Renal cortical epithelial cell (primary cell): Measurements from ENCODE around the gene C1QL1. TPM values are rescaled to one million over a fixed set of nuclear protein-coding genes. Genes with fewer than 3 reads are reported as not detected.

Source experiments
- DNase-seq: peaks from one replicate; pipeline ENCODE4 v3.0.0-alpha.2; 2011; ENCODE audit warnings: low read depth
- total RNA-seq: library from RNA; depleted of rRNA; stranded (reverse); fragments of >200 nt; gene quantifications from 2 replicates; pipeline ENCODE4 v1.2.3, GENCODE V29; 2014

The C1QL1 gene
- 0.35 and 0.45 TPM in 2 replicates for total RNA-seq

DNA sequence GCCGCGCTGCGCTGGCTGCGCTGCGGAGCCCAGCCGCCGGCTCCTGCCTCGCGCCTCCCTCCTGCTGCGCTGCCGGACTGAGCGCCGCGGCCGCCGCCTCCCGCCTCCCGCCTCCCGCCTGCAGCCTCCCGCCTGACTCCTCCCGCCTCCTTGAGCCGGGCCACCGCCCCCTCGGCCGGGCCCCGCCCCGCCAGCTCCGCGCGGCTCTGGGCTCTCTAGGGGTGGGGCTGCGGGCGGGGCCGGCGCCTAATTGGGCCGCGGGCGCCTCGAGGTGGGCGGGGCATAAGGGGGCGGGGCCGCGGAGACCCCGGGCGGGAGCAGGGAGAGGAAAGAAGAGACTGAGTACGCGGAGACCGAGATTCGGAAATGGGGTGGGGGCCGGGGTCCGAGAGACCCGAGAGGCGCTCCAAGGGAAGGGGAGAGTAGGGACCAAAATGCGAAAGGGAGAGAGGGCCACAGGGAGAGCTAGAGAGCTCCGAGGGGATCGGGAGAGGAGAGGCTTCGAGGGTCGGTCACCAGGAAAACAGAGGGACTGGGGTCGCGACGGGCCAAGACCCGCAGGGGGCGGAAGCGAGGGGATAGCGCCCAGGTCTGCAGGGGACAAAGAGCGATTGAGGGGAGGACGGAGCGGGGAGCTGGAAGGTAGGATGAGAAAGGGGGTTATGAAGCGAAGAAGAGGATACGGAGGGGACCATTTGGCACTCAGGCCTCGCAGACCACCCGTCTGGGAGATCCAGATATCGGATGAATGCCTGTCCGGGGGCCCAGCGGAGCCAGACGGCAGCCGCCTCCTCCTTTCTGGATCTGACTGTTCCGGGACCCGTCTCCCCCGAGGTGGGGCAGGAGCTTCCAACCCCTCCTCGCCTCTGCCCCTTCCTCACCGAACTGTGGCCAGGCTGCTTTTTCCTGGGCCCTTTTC, at the start of gene C1QL1:
Gene C1QL1, minus strand, starts transcription at position 79 of the 919 bp plus-strand sequence. CDS start 255 bp downstream, outside the sequence.
- DNase-seq: peak; percentile 55

DNA sequence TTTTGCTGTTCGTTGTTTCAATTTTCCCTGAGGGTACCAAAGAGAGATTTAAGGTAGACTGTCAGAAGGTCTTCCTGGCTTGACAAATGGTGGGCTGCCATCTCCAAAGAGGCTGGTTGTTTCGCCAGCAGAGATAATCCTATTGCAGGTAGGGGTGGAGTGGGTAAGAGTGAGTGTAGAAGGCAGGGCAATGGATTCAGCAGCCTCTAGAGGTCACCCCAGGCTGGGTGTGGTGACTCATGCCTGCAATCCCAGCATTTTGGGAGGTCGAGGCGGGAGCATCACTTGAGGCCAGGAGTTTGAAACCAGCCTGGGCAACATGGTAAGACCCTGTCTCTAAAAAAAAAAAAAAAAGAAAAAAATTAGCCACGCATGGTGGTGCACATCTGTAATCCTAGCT, 48.7 kb upstream of the C1QL1 start:
- no peak for DNase-seq

DNA sequence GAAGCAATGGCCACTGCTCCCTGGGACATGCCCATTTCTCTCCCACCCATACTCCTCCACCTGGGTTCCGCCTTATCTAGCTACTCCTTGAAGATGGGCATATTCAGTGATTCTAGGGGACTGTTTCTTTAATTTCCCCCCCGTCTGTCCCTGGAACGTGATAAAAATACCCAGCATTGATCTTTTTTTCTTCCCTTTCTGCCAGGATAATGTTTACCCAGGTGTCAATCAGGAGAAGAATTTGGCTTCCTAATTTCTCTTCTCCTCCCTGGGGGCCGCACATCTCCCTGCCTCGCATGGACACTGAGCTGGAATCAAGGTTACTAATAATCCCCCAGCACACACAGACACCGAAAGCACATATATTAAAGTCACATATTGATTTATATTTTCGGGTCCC, 48.1 kb upstream of the C1QL1 start:
- DNase-seq: no peak

DNA sequence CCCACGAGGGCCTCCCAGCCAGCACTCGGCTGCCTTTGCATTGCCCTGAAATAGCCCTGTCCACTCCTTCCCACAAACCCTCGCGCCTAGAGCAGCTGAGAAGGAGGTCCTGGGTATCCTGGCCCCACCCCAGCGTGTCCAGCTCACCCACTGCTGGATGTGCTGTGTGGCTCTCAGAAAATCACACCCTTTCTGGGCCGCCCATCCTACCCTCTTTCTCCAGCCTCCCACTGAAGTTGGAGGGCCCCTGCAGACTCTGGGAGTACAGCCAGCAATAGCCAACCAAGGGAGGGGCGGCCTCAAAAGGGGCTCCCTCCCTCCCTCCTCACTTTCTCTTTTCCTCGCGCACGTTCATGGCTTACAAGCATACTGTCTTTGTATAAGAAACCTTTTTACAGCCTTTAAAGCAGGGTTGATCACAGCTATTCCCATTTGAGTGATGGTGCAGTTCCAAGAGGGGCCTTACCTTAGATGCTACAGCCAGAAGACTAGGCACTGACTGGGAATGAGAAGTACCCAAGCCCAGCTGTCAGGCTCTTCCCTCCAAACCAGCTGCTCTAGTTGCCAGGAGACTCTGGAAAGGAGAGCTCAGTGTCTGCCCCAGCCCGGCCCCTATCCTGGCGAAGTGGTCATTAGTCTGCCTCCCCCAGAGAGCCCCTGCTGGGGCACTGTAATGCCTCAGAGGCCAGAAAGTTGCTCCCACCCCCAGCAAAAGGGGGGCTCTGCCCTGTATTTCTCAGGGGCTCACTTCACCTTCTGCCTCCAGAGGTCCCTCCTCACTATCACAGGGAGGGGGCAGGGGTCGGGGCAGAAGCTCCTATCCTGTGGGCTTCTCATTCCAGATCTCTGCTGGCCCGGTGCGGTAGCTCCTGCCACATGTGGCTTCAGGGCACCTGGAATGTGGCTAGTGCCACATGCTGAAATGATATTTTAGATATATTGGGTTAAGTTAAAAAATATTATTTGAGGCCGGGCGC, 45.2 kb upstream of the C1QL1 start:
- no peak for DNase-seq

DNA sequence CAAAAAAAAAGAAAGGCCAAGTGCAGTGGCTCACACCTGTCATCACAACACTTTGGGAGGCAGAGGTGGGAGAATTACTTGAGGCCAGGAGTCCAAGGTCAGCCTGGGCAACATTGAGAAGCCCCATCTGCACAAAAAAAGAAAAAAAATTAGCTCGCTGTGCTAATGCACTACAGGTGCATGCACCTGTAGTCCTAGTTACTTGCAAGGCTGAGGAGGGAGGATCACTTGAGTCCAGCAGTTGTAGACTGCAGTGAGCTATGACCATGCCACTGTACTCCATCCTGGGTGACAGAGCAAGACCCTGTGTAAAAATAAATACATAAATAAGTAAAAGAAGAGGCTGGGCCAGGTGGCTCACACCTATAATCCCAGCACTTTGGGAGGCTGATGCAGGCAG, 43.7 kb upstream of the C1QL1 start:
- no peak for DNase-seq

DNA sequence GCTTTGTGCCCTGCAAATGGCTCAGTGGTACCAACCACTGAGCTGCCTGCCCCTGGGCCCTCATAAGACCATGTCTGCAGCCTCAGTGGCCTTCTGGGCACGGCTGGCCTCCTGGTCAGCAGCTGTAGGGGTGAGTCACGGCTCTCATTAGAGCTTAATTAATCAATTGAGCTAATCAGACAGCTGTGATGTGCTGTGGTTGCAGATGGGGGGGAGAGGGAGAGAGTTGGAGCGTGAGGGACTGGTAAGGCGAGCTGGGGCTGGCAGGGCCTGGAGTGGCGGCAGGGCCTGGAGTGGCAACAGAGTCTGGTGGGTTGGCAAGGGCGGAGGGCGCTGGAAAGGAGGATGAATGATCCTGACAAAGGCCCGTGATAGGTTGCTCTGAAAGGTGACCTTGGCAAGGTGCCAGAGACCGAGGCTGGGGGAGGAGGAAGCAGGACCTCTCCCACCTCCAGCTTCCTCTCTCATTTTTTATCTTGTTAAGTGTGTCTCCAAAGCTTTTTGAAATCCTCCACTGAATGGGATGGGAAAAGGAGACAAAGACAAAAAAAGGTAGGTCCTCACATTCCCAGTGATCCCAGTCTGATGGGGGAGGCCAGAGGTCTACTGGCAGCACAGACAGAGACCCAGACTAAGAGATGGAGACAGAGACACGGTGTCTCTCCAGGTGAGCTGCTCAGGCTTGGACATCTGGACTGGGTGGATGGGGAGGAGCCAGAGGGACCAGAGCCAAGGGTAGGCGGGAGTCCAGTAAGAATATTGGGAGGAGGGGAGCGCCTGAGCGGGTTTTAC, 41.8 kb upstream of the C1QL1 start:
- DNase-seq: no peak

DNA sequence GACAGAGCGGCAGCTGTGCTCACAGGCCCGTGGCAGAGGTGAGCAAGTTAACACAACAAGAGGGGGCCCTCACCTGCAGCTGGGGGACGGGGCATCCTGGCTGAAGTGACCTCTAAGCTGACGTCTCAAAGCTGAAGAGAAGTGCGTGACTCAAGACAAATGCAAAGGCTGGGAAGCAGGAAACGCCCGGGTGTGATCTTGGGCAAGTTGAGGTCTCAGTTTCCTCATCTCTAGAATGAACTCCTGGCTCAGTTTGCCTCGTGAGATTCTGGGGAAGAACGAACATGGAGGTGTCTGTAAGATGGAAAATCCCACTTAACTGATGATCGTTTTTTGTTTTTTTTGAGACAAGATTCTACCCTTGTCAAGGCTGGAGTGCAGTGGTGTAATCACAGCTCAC, 40.1 kb upstream of the C1QL1 start:
- DNase-seq: no peak

DNA sequence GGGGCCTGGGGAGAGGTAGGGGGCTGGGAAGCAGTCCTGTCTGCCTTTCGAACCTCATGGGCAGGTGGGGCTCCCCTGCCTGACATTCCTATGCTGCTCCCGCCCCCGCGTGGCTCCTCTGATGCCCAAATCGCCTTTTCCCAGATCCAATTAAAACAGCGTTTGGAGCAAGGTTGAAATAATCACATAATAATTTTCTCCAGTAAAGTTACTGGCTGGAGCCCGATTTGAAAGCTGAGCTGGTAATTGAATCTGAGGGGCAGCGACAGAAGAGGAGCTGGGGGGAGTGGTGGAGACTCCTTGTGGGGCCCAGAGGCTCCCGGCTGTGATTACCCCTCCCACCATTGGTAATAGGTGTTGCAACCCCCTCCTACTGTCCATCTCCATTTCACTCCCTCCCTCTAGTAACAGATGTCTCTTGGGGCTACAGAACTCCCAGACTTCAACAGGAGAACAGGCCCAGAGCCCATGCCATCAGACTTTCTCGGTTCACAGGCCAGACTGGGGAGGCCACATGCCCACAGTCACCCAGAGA, 38.9 kb upstream of the C1QL1 start:
- no peak for DNase-seq

DNA sequence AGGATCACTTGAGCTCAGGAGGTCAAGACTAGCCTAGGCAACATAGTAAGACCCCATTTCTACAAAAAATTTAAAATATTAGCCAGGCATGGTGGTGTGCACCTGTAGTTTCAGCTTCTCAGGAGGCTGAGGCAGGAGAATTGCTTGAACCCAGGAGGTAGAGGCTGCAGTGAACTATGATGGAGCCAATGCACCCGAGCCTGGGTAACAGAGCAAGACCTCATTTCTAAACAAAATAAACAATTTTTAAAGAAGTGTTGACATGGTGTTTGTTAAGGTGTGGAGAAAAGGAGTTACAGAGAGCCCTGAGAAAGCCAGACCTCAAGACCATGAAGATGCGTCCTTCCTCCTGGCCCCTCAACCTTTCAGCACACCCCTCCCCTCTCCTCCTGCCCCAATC, 37.6 kb upstream of the C1QL1 start:
- no peak for DNase-seq

DNA sequence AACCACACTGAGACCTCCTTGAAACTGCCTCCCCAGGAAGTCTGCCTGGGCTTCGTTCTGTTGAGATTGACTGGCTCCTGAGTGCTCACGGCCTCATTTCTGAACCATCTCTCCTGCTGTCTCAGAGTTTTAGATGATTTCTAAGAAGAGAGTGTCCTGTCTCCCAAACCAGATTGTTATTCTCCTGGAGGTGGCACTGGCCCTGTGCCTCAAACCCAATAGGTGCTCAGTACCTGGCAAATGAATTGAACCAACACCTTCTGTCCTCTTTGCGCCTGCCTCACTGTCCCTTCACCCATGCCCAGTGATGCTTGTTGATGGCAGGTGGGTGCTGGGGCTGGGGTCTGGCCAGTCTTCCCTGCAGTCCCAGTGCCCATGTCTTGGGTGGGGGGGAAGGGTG, 36.3 kb upstream of the C1QL1 start:
- no peak for DNase-seq

DNA sequence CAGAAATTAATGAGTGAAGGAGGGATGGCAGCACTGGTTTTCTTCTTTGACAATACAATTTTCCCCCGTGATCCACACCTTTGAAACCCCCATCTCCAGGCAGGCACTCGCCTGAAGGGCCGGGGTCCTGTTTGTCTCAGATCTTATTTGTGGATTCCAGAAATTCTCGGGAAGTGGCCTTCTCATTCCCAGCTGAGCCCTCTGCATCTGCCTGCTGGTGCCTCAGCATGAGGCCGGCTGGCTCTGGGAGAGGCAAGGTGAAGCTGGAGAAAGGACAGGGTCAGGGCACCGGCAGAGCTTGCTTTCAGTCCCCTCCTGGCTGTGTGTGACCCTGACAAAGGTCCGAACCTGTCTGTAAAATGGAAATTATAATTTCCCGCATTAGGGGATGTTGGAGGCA, 35.8 kb upstream of the C1QL1 start:
- DNase-seq: no peak

DNA sequence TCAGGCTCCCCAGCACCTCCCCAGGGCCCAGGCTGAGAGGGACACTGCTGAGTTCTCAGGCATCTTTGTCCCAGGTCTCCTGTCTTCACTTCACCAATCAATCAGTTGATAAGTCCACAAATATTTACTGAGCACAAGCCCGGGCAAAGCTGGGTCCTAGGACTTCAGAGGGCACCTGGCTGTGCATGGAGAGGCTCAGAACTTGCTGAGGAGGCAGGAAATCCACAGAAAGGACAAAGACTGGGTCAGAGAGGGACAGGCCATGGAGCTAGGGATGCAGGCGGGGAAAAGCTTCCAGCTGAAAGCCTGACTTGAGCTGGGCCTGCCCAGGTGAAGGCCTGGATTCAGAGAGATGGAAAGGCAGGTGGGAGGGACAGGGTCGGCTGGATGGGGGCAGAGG, 33.2 kb upstream of the C1QL1 start:
- DNase-seq: no peak

DNA sequence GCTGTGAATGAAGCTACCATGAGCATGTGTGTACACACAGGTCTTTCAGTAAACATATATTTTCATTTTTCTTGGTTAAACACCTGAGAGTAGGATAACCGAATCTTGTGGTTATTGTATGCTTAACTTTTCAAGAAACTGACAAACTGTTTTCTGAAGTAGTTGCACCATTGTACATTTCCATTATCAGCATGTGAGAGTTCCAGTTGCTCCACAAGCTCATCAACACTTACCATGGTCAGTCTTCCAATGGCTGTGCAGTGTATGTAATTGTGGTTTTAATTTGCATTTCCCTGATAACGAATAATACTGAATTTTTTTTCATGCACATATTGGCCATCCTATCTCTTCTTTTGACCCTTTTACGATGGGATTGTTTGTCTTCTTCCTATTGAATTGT, 31.3 kb upstream of the C1QL1 start:
- DNase-seq: no peak

DNA sequence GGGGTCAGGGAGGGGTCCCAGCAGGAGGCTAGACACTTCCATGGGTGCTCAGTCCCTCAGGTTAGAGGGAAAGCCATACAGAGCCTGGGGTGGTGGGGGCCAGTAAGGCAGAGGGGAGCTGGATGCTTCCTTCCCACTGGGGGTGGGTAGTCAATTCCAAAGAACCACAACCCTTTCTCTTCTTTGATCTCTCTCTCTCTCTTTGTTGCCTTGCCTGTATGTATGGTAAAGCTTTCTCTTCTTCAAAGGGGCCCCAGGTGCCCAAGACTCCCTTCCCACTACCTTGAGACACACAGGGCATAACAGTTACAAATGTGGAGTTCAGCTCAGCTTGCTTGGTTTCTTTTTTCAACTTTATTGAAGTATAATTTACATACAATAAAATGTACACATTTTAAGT, 30.5 kb upstream of the C1QL1 start:
- DNase-seq: no peak

DNA sequence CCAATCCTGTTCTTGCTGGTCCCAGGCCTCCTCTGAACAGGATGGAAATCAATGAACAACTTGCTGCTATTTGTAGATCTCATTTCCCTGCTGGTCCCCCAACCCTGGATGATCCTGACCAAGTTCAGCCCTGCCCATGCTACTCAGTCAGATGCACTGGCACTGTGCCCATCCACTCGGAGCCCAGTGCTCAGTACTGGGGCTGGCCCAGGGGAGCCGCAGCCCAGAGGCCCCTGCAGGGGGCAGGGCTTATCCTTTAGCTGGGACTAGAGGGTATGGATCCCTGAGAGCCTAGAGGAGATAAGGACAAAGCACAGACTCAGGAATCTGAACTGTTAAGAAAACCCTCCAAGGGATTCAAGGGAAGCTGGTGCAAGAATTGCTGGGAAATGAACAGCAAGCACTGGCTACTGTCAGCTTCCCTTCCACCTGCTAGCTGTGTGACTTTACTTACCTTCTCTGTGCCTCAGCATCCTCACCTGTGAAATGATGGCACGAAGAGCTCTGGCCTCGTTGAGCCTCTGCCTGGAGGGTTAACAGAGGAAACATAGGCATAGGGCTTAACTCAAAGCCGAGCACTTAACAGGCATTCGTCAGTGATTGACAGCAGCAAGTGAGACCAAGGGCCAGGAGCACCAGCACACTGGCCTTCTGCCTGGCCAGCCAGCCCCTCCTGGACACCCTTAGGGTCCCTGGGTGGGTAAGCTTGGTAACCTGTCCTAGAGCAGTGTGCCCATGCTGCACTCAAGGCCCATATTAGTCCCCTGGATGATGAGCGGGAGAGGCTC, 29.8 kb upstream of the C1QL1 start:
- DNase-seq: no peak

DNA sequence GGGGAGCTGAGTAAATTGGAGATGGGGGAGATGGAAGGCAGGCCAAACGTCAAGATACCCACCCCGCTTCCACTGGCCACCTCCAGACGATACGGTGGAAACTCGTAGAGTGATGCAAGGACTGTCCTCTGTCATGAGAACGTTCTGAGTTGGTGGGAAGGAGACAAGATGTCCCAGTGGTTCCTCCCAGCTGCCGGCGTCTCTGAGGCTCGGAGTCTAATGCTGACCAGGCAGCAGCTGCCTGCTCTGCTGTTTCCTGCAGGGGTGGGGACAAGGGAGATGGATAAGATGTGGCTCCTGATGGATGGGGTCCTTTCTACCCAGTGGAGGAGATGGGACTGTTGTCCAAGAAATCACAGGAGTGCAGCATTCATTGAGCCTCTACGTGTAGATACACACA, 28.2 kb upstream of the C1QL1 start:
- no peak for DNase-seq

DNA sequence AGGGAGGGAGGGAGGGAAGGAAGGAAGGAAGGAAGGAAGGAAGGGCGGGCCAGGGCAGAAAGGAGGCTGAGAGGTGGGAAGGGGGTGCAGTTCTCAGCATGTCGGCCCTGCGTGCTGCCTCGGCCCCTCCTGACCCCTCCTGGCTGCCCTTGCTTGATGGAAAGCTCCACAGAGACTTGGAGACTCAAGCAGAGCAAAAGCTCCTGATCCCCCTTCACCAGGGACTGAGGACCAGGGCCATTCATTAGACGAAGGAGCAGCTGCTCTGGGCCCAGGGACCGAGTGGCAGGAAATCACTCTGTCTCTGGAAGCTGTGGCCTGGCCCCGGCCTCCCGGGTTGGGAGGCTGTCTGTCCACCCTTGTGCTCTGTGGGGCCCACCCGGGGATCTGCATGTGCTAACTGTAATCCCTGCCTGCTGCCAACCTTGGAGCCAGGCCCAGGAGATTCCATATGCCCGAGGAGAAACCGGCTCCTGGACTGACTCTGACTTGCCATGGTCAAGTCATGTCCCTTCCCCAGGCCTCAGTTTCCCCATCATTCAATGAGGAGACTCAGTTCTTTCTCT, 27.4 kb upstream of the C1QL1 start:
- DNase-seq: no peak

DNA sequence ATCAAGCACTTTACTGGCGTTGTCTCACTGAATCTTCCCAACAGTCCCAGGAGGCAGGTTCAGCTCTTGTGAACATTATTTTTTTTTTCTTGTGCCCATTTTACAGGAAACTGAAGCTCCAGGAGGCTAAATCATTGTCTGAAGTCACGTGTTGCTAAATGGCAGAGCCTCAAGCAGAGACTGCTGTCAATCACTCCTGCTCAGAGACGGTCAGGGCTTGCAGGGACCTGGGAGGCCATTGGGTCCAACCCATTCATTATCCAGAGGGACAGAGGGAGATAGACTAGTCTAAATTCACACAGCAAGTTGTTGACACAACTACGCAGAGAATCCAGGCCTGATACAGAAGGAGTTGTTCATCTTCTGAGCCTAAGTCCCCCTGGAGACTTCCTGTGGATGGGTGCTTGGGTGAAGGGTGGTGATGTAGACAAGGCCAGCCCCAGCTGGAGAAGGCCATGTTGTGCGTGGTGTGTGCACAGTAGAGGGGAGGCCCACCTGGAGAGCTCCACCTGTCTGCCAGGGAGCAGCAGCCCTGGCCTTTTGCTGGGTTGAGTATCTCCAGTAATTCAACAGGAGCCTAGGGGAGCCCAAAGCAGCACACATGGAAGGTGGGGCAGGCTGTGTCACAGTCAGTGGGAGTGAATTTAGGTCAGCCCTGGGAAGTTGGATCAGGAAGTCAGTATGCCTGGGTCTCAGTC, 24.3 kb upstream of the C1QL1 start:
- no peak for DNase-seq

DNA sequence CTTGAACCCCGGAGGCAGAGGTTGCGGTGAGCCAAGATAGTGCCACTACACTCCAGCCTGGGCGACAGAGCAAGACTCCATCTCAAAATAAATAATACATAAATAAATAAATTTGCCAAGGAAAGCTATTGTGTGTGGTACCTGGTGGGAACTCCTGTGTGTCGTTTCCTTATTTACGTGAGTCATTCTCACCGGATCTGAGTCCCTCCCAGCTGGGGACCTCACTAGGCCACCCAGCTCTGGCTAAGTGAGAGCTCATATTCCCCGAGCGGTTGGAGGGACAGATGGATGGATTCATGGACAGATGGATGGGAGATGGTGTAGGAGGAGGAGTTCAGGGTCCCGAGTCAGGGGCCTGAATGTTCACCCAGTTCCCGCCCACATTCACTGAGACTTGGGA, 22.9 kb upstream of the C1QL1 start:
- DNase-seq: no peak
